ENCODE measurements around the gene CFAP221.

CFAP221 gene

DNA sequence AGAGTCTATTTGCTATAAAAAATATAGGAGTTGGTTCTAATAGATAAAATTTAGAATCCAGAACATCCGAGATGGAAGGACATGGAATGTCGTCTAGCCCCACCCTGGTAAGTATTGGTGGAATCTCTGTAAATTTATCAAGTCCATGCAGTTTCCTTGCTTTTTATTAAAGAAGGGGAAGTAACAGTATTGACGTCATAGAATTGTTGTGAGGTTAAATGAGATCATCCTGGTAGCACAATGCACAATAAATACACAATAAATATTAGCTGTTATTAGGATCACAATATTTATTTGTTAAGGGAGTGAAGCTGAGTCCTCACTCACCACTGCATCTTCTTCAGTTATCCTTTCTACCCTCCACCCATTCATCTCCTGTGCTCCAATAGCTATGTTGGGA is 118.0 kb downstream of the CFAP221 start:
- TF ChIP-seq, protein P1, sequence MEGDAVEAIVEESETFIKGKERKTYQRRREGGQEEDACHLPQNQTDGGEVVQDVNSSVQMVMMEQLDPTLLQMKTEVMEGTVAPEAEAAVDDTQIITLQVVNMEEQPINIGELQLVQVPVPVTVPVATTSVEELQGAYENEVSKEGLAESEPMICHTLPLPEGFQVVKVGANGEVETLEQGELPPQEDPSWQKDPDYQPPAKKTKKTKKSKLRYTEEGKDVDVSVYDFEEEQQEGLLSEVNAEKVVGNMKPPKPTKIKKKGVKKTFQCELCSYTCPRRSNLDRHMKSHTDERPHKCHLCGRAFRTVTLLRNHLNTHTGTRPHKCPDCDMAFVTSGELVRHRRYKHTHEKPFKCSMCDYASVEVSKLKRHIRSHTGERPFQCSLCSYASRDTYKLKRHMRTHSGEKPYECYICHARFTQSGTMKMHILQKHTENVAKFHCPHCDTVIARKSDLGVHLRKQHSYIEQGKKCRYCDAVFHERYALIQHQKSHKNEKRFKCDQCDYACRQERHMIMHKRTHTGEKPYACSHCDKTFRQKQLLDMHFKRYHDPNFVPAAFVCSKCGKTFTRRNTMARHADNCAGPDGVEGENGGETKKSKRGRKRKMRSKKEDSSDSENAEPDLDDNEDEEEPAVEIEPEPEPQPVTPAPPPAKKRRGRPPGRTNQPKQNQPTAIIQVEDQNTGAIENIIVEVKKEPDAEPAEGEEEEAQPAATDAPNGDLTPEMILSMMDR (IDR thresholded peaks at IDR 0.05) = no peak

GRCh38 chr2:119668546-119668945 is 124.3 kb downstream of the CFAP221 start:
- TF ChIP-seq, protein P1 (IDR thresholded peaks at IDR 0.05) = no peak

GRCh38 chr2:119671016-119671415 is 126.8 kb downstream of the CFAP221 start:
- TF ChIP-seq, protein P1 (IDR thresholded peaks at IDR 0.05) = no peak

- TF ChIP-seq, protein P1 (IDR thresholded peaks at IDR 0.05) = no peak
Measured at GRCh38 chr2:119671752-119672151, 127.5 kb downstream of the CFAP221 start.

DNA sequence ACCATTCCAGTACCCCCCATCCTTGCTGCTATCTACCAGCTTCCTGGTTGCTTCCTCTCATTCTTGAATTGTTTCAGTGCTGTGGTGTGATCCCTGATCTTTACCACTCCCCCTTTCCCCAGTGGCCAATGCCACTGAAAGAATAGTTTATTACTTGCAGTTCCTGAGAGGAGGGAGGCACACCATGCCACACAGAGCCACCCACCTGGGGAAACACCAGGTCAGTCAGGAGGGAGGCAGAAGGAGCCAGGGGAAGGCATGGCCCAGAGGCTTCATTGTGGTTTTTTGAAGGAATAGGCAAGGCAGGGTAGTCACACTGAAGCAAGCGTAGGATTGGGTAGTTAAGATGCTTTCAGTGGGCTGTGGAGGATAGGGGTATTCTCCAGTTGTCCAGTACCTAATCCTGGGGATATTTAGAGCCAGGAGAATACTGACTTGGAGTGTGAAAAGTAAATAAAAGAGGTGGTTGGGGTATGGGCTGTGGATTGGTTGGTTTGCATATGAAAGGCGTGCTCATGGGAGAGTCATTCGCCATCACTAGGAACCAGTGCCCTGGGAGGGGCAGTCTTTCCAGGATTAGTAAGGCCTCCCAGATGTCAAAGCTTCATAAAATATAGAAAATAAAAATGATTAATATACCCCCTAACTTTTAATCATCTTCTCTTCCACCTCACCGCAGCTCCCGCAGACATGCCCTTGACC is 128.1 kb downstream of the CFAP221 start:
- TF ChIP-seq, protein P1 (IDR thresholded peaks at IDR 0.05) = no peak

GRCh38 chr2:119673796-119674195 is 129.5 kb downstream of the CFAP221 start:
- TF ChIP-seq, protein P1 (IDR thresholded peaks at IDR 0.05) = no peak

- TF ChIP-seq, protein P1 (IDR thresholded peaks at IDR 0.05) = no peak
Measured at GRCh38 chr2:119674711-119675500, 130.7 kb downstream of the CFAP221 start.
